Right lobe of liver (tissue), 6 donors: ENCODE measurements around the gene FCGR3A. TPM values are rescaled to one million over a fixed set of nuclear protein-coding genes. Genes with fewer than 3 reads are reported as not detected.
"Not testable (repeated sequence)": the region's sequence is repeated elsewhere in the genome, so short reads cannot be mapped to it uniquely, and the experiment has no call there.

ENCODE experiments used
- ATAC-seq, 4 donors: fragments of 200-7000 bp; cut with Tn5 transposase; one replicate each; pipeline ENCODE4 v1.9.1; 2020; ENCODE audit warnings: mild to moderate bottlenecking in 4 of 4, moderate library complexity in 4 of 4
- DNase-seq, 3 donors: peaks; one replicate each; pipeline ENCODE4 v3.0.0-alpha.2; 2020
- H3K27ac ChIP-seq, 3 donors: fragments of 200-600 bp; one replicate each; pipeline ENCODE4 v1.8.0; 2022
- H3K27me3 ChIP-seq, 2 donors: fragments of 200-600 bp; one replicate each; pipeline ENCODE4 v1.8.0; 2022
- H3K36me3 ChIP-seq, 4 donors: fragments of 200-600 bp; sonication (generic) in 1 of 4; one replicate each; pipeline versions ENCODE4 v1.5.1 to v1.8.0; 2017 to 2022; ENCODE audit warnings: control low read depth in 1 of 4
- H3K4me1 ChIP-seq, 4 donors: fragments of 200-600 bp; sonication (generic) in 1 of 4; one replicate each; pipeline versions ENCODE4 v1.5.1 to v1.8.0; 2017 to 2022; ENCODE audit warnings: control low read depth in 1 of 4
- H3K4me3 ChIP-seq, 3 donors: fragments of 200-600 bp; one replicate each; pipeline ENCODE4 v1.8.0; 2022
- H3K9me3 ChIP-seq, 4 donors: fragments of 200-600 bp; sonication (generic) in 1 of 4; one replicate each; pipeline versions ENCODE4 v1.5.1 to v1.8.0; 2017 to 2022; ENCODE audit warnings: control low read depth in 1 of 4
- CTCF ChIP-seq, 4 donors: fragments of 200-600 bp in 3 of 4; fragments of 450-650 bp in 1 of 4; IDR thresholded peaks; one replicate each; pipeline versions ENCODE4 v1.5.1 to v1.8.0; 2016 to 2022; ENCODE audit warnings: antibody characterized with exemption in 4 of 4, mild to moderate bottlenecking in 2 of 4
- WGBS: methylation state at CpG from one replicate; pipeline ENCODE4 v1.1.6; 2018; ENCODE audit warnings: low coverage, low lambda C conversion rate; ENCODE audit not compliant: insufficient coverage; ENCODE audit errors: missing lambda C conversion rate; 5-methylcytosine and 5-hydroxymethylcytosine counted together
- intact Hi-C, 2 donors: fragments of 100-400 bp; cut with DNase I; formaldehyde crosslinking; loops; one replicate each; pipeline versions ENCODE4 v1.11.2 to v1.14.1; 2022
- total RNA-seq, 6 experiments: library from RNA; depleted of rRNA in 2 of 6; stranded (reverse); fragments of >200 nt in 2 of 6; fragmentation: NEBNext Ultra II Directional in 3 of 6; extraction: Animal tissue kit (Norgen Biotek cat#: 25700) in 3 of 6; gene quantifications; one replicate each; pipeline versions ENCODE4 v1.1.0 to v1.2.4, GENCODE V29; 2016 to 2023
- donor health status: DM: no; HTN: yes; CAD: no.
- donor health status: DM: no; HTN: no; CAD: no.
- donor health status: DM: no; HTN: no; CAD: no.
- donor health status: DM: no; HTN: yes; CAD: no.
- donor health status: DM: no; HTN: yes; CAD: no.

The FCGR3A gene
- total RNA-seq, 6 experiments from 2014 or later = 17.6 to 127 (median 31.2) TPM

- H3K4me3 ChIP-seq, H3K27ac ChIP-seq, H3K4me1 ChIP-seq, DNase-seq, intact Hi-C loops, H3K36me3 ChIP-seq, H3K27me3 ChIP-seq, H3K9me3 ChIP-seq: not testable (repeated sequence)
- peak in 1 of 4 donors; percentile 15 for TF ChIP-seq CTCF (IDR thresholded peaks at IDR 0.05)
- peak; percentile 64 to 75 (median 72) for ATAC-seq
- 29% methylated on average over 3 of the region's 4 CpGs for WGBS
Measured at GRCh38 chr1:161560960-161561715, 11.5 kb upstream of the FCGR3A start.

- intact Hi-C loops, H3K27me3 ChIP-seq, ATAC-seq, H3K4me3 ChIP-seq, DNase-seq, H3K36me3 ChIP-seq, H3K9me3 ChIP-seq, H3K27ac ChIP-seq, H3K4me1 ChIP-seq: not testable (repeated sequence)
- 71% methylated on average over 3 of the region's 6 CpGs for WGBS
Measured at GRCh38 chr1:161557506-161558450, 8.2 kb upstream of the FCGR3A start.

DNA sequence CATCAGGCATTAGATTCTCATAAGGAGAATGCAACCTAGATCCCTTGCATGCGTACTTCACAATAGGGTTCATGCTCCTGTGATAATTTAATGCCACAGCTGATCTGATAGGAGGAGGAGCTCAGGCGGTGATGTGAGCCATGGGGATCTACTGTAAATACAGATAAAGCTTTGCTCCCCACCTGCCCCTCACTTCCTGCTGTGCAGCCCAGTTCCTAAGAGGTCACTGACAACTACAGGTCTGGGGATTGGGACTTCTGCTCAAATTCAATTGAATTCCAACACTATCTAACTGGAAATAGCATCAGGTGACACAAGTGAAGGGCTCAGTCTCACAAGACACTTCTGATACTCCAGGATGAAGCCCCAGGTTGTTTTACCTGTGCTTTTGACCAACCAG lies 7.4 kb upstream of the FCGR3A start:
- intact Hi-C loops, H3K27ac ChIP-seq, DNase-seq, H3K27me3 ChIP-seq, H3K4me1 ChIP-seq, H3K36me3 ChIP-seq, ATAC-seq, H3K9me3 ChIP-seq, H3K4me3 ChIP-seq: not testable (repeated sequence)
- 100% methylated on average over 1 of the region's 2 CpGs for WGBS

DNA sequence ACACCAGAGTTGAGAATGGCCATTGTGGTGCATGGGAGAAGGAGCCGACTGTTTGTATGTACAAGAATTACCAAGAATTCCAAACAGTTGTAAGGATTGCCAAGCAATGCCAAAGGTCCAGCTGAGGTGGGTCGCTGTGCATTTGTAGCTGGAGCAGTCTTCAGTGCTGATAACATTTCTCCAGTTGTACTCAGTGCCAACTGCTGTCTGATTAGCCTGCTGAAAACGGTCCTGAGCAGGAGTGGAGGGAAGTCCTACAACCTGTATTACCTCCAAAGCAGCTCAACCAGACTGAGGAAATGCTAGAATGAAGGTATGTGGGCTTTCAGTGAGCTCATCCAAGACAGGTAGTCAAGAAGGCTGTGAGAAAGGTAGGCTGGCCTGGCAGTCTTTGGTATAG lies 6.5 kb upstream of the FCGR3A start:
- 50% methylated on average over 2 of the region's 3 CpGs for WGBS
- intact Hi-C loops, H3K9me3 ChIP-seq, H3K27ac ChIP-seq, DNase-seq, H3K36me3 ChIP-seq, H3K27me3 ChIP-seq, H3K4me1 ChIP-seq, ATAC-seq, H3K4me3 ChIP-seq: not testable (repeated sequence)

GRCh38 chr1:161554815-161555417 lies 5.3 kb upstream of the FCGR3A start:
- H3K4me1 ChIP-seq, H3K27me3 ChIP-seq, H3K36me3 ChIP-seq, DNase-seq, intact Hi-C loops, H3K9me3 ChIP-seq, H3K4me3 ChIP-seq: not testable (repeated sequence)
- ATAC-seq = peak; percentile 49 to 62 (median 54)
- H3K27ac ChIP-seq = peak overlapping the region in 2 of 3 donors; percentile 7 to 22
- no CpG with 5 or more reads among the region's 1 CpG for WGBS

DNA sequence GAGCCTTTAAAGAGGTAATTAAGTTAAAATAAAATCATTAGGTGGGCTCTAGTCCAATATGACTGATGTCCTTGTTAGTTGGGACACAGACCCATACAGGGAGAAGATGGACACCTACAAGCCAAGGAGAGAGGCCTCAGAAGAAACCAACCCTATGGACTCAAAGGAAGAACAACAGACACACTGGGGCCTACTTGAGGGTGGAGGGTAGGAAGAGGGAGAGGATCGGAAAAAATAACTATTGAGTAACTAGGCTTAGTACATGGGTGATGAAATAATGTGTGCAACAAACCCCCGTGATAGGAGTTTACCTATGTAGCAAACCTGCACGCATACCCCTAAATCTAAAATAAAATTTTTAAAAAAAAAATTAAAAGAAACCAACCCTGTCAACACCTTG lies 4.7 kb upstream of the FCGR3A start:
- H3K36me3 ChIP-seq, DNase-seq, intact Hi-C loops, H3K27me3 ChIP-seq, H3K9me3 ChIP-seq, H3K4me3 ChIP-seq, H3K4me1 ChIP-seq: not testable (repeated sequence)
- ATAC-seq = peak; percentile 16 to 49 (median 32)
- 41% methylated on average over 3 of the region's 3 CpGs for WGBS
- peak overlapping the region in 2 of 3 donors; percentile 7 to 22 for H3K27ac ChIP-seq

GRCh38 chr1:161553631-161554030 lies 4.0 kb upstream of the FCGR3A start:
- H3K4me1 ChIP-seq, H3K27ac ChIP-seq, intact Hi-C loops: not testable (repeated sequence)

GRCh38 chr1:161550942-161551341 lies 1.3 kb upstream of the FCGR3A start:
- H3K27me3 ChIP-seq, H3K4me1 ChIP-seq, intact Hi-C loops, DNase-seq, ATAC-seq, H3K9me3 ChIP-seq, H3K4me3 ChIP-seq, H3K36me3 ChIP-seq, H3K27ac ChIP-seq: not testable (repeated sequence)
- 77% methylated on average over 5 of the region's 5 CpGs for WGBS

More at GRCh38 chr1:161553631-161554030, 4.0 kb upstream of the FCGR3A start:
- not testable (repeated sequence) for ATAC-seq, H3K9me3 ChIP-seq, H3K36me3 ChIP-seq, DNase-seq, H3K4me3 ChIP-seq, H3K27me3 ChIP-seq
- no CpG with 5 or more reads among the region's 2 CpGs for WGBS

GRCh38 chr1:161548749-161549406 lies 740 bp downstream of the FCGR3A start:
- H3K4me1 ChIP-seq, H3K27me3 ChIP-seq, H3K9me3 ChIP-seq, intact Hi-C loops, H3K36me3 ChIP-seq: not testable (repeated sequence)
- WGBS = 30% methylated on average over 1 of the region's 2 CpGs
- ATAC-seq (peak; percentile 84 to 92 (median 88)), DNase-seq (peak in 1 of 3 donors; percentile 60)
- peak overlapping the region in 1 of 3 donors; percentile 13 for H3K4me3 ChIP-seq
- peak overlapping the region; percentile 29 to 39 (median 38) for H3K27ac ChIP-seq
